Activated CD8-positive, alpha-beta T cell treated with anti-CD3 and anti-CD28 coated beads for 36 hours (primary cell): Measurements from ENCODE around the gene IFNGR1. TPM values are rescaled to one million over a fixed set of nuclear protein-coding genes. Genes with fewer than 3 reads are reported as not detected.
"Not testable (repeated sequence)": the region's sequence is repeated elsewhere in the genome, so short reads cannot be mapped to it uniquely, and the experiment has no call there.

Experiments used
- ATAC-seq: fragments of 200-7000 bp; cut with Tn5 transposase; one replicate; pipeline ENCODE4 v1.10.0; 2021; ENCODE audit warnings: mild to moderate bottlenecking, moderate library complexity
- CTCF ChIA-PET: fragments of 350-600 bp; sonication (Branson Sonifier 250); formaldehyde crosslinking; loops from one replicate; lab custom pipeline; 2021; ENCODE audit warnings: antibody characterized with exemption; lab: Charles Lee
- POLR2A ChIA-PET: fragments of 350-600 bp; sonication (Branson Sonifier 250); formaldehyde crosslinking; loops from one replicate; lab custom pipeline; 2021; ENCODE audit warnings: antibody characterized with exemption; lab: Charles Lee
- DNase-seq: peaks from one replicate; pipeline ENCODE4 v3.0.0-alpha.2; 2020
- H3K27ac Mint-ChIP-seq: one replicate; pipeline ENCODE4 v1.8.0; 2021; ENCODE audit warnings: mild to moderate bottlenecking, mixed read lengths
- H3K27me3 Mint-ChIP-seq: one replicate; pipeline ENCODE4 v1.8.0; 2021; ENCODE audit warnings: mixed read lengths
- H3K36me3 Mint-ChIP-seq: one replicate; pipeline ENCODE4 v1.8.0; 2021; ENCODE audit warnings: low read depth, mixed read lengths
- H3K4me1 Mint-ChIP-seq: one replicate; pipeline ENCODE4 v1.8.0; 2021; ENCODE audit warnings: low read depth, mixed read lengths
- H3K4me3 Mint-ChIP-seq: one replicate; pipeline ENCODE4 v1.8.0; 2021; ENCODE audit warnings: mild to moderate bottlenecking, moderate library complexity, mixed read lengths
- H3K9me3 Mint-ChIP-seq: one replicate; pipeline ENCODE4 v1.8.0; 2021; ENCODE audit warnings: mixed read lengths
- CTCF ChIP-seq: fragments of 200-600 bp; IDR thresholded peaks from one replicate; pipeline ENCODE4 v1.8.0; 2022; ENCODE audit warnings: antibody characterized with exemption, mild to moderate bottlenecking
- intact Hi-C: fragments of 100-400 bp; cut with micrococcal nuclease; formaldehyde crosslinking; loops from one replicate; pipeline ENCODE4 v1.10.0; 2022
- total RNA-seq, 2 experiments: library from RNA; stranded (reverse); gene quantifications; one replicate each; pipeline ENCODE4 v1.2.3, GENCODE V29; 2021

The IFNGR1 gene
- total RNA-seq, 2 experiments from 2014 or later: 25.6 to 26.8 TPM

- peaks cover 5% of the 10 kb centered on the region for H3K36me3 Mint-ChIP-seq
- ChIA-PET POLR2A (interaction anchor here (0.9 to 1.5 kb wide), 4 partner anchors 10 to 29 kb away, joined by 3 to 5 read pairs (median 4); no protein-coding TSS in a partner anchor), CTCF (interaction anchor here (1.4 kb wide), 1 partner anchor 121 kb away, joined by 3 read pairs; no protein-coding TSS in a partner anchor)
- H3K9me3 Mint-ChIP-seq: no peaks in the 10 kb centered on the region
- peak; percentile 18 for DNase-seq
- no peaks in the 10 kb centered on the region for H3K27me3 Mint-ChIP-seq
- no peak for ATAC-seq
- peak overlapping the region; percentile 96 for H3K27ac Mint-ChIP-seq
- no peak for TF ChIP-seq CTCF
- peaks cover 42% of the 10 kb centered on the region for H3K4me1 Mint-ChIP-seq
- peak overlapping the region; percentile 90 for H3K4me3 Mint-ChIP-seq
- intact Hi-C loops: no loop called here
These were observed 1.2 kb downstream of the IFNGR1 start for GRCh38 chr6:137217801-137218472.

- POLR2A ChIA-PET: interaction anchor here (1.1 to 1.5 kb wide), 3 partner anchors 11 to 30 kb away, joined by 3 to 5 read pairs (median 4); no protein-coding TSS in a partner anchor
- intact Hi-C loops: no loop called here
- Mint-ChIP-seq H3K36me3 (peaks cover 8% of the 10 kb centered on the region), H3K9me3 (no peaks in the 10 kb centered on the region), H3K4me3 (peak overlapping the region; percentile 90), H3K27me3 (no peaks in the 10 kb centered on the region), H3K4me1 (peaks cover 45% of the 10 kb centered on the region), H3K27ac (peak overlapping the region; percentile 17)
- no peak for DNase-seq
- CTCF ChIA-PET: no interaction called here
- TF ChIP-seq CTCF: no peak
- ATAC-seq: no peak
These were observed 2.2 kb downstream of the IFNGR1 start for GRCh38 chr6:137216875-137217553.

GRCh38 chr6:137216106-137216505 lies 3.1 kb downstream of the IFNGR1 start:
- ATAC-seq (no peak), DNase-seq (no peak)
- Mint-ChIP-seq H3K9me3 (no peaks in the 10 kb centered on the region), H3K4me1 (peaks cover 49% of the 10 kb centered on the region), H3K27ac (no peak overlapping the region), H3K27me3 (no peaks in the 10 kb centered on the region), H3K36me3 (peaks cover 8% of the 10 kb centered on the region), H3K4me3 (peak overlapping the region; percentile 32)
- ChIA-PET POLR2A (no interaction called here), CTCF (no interaction called here)
- intact Hi-C loops: no loop called here
- TF ChIP-seq CTCF: no peak

- peaks cover 51% of the 10 kb centered on the region for H3K4me1 Mint-ChIP-seq
- POLR2A ChIA-PET: not testable (repeated sequence)
These were observed 3.6 kb downstream of the IFNGR1 start for GRCh38 chr6:137215630-137216029.

GRCh38 chr6:137214931-137215330 lies 4.3 kb downstream of the IFNGR1 start:
- no peak for ATAC-seq
- intact Hi-C loops: no loop called here
- TF ChIP-seq CTCF: no peak
- Mint-ChIP-seq H3K27ac (no peak overlapping the region), H3K4me3 (no peak overlapping the region), H3K9me3 (no peaks in the 10 kb centered on the region), H3K27me3 (no peaks in the 10 kb centered on the region), H3K36me3 (peaks cover 11% of the 10 kb centered on the region), H3K4me1 (peaks cover 49% of the 10 kb centered on the region)
- CTCF ChIA-PET: no interaction called here
- POLR2A ChIA-PET: no interaction called here
- DNase-seq: no peak

More at GRCh38 chr6:137215630-137216029, 3.6 kb downstream of the IFNGR1 start:
- ATAC-seq, H3K27me3 Mint-ChIP-seq, CTCF ChIA-PET, intact Hi-C loops, H3K4me3 Mint-ChIP-seq, H3K36me3 Mint-ChIP-seq, H3K9me3 Mint-ChIP-seq, DNase-seq: not testable (repeated sequence)
- H3K27ac Mint-ChIP-seq: peak overlapping the region; percentile 25
